ENCODE measurements around the gene PRRC2A. TPM values are rescaled to one million over a fixed set of nuclear protein-coding genes. Genes with fewer than 3 reads are reported as not detected.

PRRC2A gene
- total RNA-seq, 1 donor from 2014 or later, result 81.2 TPM

DNA sequence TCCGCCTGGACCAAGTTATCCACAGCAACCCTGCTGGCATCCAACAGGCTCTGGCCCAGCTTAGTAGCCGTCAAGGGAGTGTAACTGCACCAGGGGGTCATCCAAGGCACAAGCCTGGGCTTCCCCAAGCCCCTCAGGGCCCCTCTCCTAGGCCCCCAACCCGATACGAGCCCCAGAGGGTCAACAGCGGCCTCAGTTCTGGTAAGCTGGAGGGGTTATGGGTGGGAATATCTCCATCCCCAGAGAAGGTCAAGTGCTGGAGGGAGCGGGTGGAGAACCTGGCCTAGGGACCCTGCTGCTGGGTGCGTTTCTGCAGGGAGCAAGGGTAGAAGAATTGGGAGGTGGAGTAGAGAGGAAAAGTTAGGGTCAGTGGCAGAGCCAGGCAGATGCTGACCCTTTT lies 12.9 kb downstream of the PRRC2A start:
- TF ChIP-seq, protein P1, sequence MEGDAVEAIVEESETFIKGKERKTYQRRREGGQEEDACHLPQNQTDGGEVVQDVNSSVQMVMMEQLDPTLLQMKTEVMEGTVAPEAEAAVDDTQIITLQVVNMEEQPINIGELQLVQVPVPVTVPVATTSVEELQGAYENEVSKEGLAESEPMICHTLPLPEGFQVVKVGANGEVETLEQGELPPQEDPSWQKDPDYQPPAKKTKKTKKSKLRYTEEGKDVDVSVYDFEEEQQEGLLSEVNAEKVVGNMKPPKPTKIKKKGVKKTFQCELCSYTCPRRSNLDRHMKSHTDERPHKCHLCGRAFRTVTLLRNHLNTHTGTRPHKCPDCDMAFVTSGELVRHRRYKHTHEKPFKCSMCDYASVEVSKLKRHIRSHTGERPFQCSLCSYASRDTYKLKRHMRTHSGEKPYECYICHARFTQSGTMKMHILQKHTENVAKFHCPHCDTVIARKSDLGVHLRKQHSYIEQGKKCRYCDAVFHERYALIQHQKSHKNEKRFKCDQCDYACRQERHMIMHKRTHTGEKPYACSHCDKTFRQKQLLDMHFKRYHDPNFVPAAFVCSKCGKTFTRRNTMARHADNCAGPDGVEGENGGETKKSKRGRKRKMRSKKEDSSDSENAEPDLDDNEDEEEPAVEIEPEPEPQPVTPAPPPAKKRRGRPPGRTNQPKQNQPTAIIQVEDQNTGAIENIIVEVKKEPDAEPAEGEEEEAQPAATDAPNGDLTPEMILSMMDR (conservative IDR thresholded peaks at IDR 0.05; ENCODE audit: low read depth, low read length), result no peak
- no peak for DNase-seq (ENCODE audit: low read depth)
- no peak overlapping the region for H3K4me3 ChIP-seq (ENCODE audit: low read depth, low read length)

DNA sequence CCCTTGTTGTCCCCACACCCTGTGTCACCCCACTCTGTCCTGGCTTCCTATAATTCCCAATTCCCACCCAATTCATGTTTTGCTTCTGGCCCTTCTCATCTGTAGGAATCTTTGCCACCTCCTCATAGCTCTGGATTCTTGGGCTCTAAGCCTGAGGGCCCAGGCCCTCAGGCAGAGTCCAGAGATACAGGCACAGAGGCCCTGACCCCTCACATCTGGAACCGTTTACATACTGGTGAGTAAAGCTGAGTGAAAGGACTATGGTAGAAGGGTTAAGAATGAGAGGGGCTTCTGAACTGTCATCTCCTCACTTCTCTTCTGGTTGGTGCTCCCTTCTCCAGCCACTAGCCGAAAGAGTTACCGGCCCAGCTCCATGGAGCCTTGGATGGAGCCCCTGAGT lies 13.6 kb downstream of the PRRC2A start:
- TF ChIP-seq, protein P1 (conservative IDR thresholded peaks at IDR 0.05; ENCODE audit: low read depth, low read length), result no peak
- H3K4me3 ChIP-seq (ENCODE audit: low read depth, low read length), result no peak overlapping the region
- no peak for DNase-seq (ENCODE audit: low read depth)

DNA sequence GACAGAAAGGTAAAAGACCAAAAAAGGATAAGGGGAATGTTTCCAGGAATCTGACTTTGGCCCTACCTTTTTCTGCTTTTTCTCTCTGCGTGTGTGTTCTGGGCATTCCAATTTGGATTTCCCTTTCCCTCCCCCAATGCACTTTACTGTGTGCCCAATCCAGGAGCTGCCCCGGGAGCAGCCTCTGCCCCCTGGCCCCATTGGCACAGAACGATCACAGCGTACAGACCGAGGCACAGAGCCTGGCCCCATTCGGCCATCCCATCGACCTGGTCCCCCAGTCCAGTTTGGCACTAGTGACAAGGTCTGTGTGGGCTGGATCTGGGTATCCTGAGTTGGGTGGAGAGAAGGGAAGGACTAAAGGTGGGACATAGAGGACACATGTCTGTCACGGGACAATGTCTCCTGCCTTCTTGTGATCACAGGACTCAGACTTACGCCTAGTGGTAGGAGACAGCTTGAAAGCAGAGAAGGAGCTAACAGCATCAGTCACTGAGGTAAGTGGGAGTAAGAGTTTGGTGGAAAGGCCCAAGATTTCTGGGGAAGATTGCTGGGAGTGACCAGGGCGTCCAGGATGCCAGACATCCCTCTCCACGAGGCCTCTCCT lies 14.6 kb downstream of the PRRC2A start:
- DNase-seq (ENCODE audit: low read depth), result no peak
- no peak overlapping the region for H3K4me3 ChIP-seq (ENCODE audit: low read depth, low read length)
- TF ChIP-seq, protein P1 (conservative IDR thresholded peaks at IDR 0.05; ENCODE audit: low read depth, low read length), result no peak

DNA sequence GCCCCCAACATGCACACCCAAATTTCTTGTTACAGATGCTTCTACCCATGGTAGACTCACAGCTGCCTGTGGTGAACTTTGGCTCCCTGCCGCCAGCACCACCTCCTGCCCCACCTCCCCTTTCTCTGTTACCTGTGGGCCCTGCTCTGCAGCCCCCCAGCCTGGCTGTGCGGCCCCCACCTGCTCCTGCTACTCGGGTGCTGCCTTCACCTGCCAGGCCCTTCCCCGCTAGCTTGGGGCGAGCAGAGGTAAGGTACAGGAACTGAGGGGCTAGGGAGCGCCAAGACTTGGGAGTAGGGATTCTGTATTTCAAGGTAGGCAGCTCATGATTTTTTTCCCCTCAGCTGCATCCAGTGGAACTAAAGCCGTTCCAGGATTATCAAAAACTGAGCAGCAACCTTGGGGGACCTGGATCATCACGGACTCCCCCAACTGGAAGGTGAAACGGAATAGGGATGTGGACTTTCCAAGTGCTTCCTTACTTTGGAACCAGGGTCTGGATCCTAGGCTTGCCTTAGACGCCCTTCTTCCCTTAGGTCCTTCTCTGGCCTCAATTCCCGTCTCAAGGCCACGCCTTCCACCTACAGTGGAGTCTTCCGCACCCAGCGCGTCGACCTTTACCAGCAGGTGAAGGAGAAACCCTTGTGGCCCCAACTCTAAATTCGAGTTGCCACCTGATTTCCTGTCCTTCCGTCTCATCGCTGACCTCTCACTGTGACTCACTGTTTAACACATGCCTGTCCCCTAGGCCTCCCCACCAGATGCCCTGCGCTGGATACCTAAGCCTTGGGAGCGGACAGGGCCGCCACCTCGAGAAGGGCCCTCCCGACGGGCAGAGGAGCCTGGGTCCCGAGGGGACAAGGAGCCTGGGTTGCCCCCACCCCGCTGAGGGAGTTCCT lies 16.4 kb downstream of the PRRC2A start:
- no peak for DNase-seq (ENCODE audit: low read depth)
- H3K4me3 ChIP-seq (ENCODE audit: low read depth, low read length), result no peak overlapping the region
- TF ChIP-seq, protein P1 (conservative IDR thresholded peaks at IDR 0.05; ENCODE audit: low read depth, low read length), result no peak

DNA sequence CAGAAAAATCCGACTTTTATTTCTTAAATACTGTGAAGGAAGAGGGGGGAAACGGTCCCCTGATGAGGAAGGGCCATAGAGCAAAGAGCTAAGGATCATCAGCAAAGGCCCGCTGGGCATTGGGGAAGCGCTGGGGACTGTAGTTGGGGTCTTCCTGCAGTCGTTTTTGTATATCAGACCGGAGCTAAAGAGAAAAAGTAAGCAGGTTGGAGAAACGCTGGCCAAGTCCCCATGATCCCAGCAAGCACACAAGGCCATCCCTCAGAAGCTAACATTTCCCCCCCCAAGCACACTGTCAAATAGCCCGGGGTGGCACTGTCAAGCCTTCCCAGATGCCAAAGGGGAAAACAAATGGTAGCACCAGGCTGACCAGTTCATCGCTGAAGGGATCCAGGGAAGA lies 18.5 kb downstream of the PRRC2A start:
- no peak for DNase-seq (ENCODE audit: low read depth)
- no peak overlapping the region for H3K4me3 ChIP-seq (ENCODE audit: low read depth, low read length)
- TF ChIP-seq, protein P1 (conservative IDR thresholded peaks at IDR 0.05; ENCODE audit: low read depth, low read length), result no peak

DNA sequence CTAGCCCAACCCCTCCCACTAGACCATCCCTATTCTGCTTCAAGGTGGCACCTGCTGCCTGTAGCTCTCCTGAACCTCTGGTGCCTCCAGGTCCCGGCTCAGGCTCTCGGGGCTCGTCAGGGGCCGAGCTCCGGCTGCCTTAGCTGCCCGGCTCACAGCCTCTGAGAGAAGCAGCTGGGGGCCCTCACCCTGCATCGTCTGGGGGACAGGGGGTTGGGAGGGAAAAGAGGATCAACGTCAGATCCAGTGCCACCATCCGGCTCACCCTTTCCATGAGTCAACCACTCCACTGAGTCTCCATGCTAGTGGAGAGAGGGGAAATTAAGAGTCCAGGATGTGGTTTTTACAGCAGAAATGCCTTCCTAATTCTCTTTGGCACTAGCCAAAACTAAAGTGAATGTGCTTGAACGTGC lies 18.9 kb downstream of the PRRC2A start:
- H3K4me3 ChIP-seq (ENCODE audit: low read depth, low read length), result no peak overlapping the region
- TF ChIP-seq, protein P1 (conservative IDR thresholded peaks at IDR 0.05; ENCODE audit: low read depth, low read length), result no peak
- DNase-seq (ENCODE audit: low read depth), result no peak
